Stimulated activated CD4-positive, alpha-beta T cell treated with anti-CD3 and anti-CD28 coated beads, Interleukin-2, amount 100 ng/mL, for 48 hours (primary cell): ENCODE data around the gene AOPEP.
"Not testable (repeated sequence)": the region's sequence is repeated elsewhere in the genome, so short reads cannot be mapped to it uniquely, and the experiment has no call there.

Experiments used
- DNase-seq, 2 donors: peaks; one replicate each; pipeline ENCODE4 v3.0.0-alpha.2; 2020

AOPEP gene

DNA sequence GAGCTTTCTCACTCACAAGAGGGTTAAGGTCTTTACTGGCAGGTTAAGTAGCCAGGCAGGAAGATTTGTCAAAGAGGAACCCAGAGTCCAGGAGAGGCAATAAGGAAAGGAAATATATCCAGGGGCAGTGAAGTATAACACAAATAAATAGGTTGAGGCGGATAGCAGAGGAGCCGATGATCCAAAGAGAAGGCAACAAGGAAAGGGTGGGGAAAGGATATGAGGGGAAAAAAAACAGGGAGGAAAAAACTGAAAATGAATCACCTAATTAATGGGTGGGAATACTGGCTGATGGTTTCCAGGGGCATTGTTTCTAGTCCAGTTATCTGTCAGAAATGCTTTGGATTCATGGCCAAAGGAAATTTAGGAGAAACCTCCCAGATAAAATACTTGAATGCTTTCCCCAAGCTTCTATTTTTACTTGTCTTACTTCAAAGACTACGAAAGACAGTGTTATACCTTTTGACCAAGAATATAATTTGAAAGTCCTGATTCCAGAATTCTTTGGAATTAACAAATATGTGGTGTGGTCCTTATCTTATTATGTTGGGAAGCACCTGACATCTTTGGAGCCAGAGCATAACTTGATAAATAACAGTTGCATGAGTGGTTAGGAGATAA, 146.5 kb downstream of the AOPEP start:
- DNase-seq: no peak

DNA sequence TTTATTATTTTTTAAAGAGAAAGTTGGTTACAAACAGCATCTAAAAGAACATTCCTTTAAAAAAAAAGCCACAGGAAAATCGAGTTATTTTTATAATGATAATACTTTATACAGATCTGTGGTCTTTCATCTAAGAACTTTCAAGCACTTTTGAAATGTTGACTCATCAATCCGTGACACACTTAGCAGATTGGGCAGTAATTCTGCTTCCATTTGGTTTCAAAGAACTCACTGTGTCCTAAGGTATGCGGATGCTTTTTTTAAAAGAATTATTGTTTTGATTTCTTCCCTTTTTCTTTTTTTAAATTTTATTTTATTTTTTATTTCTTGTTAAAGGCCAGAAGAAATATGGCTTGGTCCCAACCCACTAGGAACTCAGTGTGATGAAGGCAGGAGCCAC, 147.8 kb downstream of the AOPEP start:
- DNase-seq: no peak

DNA sequence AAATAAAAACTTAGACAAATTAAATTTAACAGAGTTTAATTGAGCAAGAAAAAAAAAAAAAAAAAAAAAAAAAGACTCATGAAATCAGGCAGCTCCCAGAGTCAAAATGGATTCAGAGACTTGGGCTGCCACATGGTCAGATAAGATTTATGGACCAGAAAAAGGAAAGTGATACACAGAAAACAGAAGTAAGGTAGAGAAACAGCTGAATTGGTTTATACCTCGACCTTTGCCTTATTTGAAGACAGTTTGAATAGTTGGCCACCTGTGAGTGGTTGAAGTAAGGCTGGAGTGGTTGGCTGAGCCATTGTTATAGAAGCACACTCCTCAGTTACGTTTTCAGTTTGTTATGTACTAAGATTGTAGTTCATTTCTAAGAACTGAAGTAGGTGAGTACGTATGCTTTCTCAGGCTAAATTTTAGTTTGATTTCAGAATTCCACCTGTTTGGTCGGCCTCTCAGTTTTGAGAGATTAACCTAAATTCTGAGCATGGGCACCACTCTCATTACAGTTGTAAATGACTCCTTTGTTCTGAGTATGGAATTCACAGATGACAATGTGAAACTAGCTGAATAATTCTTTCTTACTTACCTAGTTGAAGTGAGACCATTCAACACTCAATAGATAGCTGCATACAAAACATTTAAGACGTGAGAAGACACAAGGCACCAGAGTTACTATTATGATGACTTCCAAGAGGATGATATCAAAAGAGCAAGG, 149.0 kb downstream of the AOPEP start:
- DNase-seq: no peak

DNA sequence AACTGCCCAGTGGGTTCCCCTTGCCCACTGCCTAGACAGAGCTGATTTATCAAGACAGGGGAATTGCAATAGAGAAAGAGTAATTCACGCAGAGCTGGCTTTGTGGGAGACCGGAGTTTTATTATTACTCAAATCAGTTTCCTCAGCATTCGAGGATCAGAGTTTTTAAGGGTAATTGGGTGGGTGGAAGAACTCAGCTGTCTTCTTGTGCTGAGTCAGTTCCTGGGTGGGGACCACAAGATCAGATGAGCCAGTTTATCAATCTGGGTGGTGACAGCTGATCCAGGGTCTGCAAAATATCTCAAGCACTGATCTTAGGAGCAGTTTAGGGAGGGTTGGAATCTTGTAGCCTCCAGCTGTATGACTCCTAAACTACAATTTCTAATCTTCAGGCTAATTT, 152.3 kb downstream of the AOPEP start:
- not testable (repeated sequence) for DNase-seq

DNA sequence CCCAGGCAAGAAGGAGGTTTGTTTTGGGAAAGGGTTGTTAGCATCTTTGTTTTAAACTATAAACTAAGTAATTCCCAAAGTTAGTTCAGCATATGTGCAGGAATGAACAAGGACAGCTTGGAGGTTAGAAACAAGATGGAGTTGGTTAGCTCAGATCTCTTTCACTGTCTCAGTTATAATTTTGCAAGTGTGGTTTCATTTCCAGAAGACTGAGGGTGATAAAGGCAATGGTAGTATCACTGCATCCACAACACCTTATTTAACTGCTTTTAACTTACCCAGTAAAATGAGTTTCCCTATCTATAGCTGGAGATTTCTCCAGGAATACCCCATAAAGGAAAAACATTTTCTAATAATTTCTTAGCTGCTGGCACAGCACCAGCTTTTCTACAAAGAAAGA, 152.7 kb downstream of the AOPEP start:
- no peak for DNase-seq

DNA sequence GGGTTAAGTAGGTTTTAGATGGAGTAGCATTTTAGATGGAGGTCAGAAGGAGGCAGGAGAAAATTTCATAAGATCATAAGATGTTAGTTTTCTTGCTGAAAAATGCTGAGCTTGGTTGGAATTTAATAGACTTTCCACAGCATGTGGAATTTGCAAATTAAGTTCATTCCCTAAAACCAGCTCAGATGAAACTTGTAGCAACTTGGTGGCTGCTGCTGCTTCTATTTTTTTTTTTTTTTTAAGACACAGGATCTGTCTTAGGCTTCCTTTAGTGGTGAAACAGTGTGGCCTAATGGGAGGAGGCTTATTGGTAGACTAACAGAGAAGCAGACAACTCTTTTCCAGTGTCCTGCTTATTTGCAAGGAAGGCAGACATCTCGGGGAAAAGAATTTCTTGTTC, 154.5 kb downstream of the AOPEP start:
- no peak for DNase-seq

DNA sequence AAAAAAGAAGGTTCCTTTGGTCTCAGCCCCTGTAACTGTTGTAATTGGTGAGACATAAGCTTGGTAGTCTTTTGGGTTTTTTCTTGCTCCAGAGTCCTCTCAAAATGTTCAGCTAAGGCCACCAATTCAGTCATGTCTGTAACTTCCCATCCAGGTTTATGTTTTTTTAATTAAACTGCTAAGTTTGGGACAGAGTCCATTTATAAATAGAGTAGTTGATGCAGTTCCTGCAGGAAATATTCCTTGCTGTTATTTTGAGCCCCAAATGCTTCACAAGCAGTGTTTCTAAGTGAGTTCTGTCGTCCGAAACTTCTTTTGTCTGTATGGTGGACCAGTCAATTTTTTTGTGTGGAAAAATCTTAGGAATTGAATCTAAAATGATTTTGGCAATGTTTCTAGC, 155.0 kb downstream of the AOPEP start:
- DNase-seq: no peak

DNA sequence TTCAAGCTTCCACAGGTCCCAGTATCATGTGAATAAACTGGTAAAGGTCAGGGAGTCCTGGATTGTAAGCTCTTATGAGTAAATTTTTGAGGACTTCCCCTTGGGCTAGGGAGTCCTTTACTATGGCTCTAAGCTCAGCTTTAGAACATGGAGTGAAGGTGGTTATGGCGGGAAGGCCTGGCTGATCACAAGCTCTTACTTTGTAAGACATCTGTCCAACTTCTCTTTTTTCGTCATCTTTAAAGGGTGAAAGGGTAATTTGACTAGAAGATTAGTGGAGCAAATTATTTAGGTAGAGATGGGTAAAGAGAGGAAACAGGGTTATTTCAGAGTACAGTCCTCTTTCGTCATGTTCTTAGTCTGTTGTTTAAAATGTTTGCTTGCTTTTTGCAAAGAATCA, 155.4 kb downstream of the AOPEP start:
- DNase-seq: no peak

DNA sequence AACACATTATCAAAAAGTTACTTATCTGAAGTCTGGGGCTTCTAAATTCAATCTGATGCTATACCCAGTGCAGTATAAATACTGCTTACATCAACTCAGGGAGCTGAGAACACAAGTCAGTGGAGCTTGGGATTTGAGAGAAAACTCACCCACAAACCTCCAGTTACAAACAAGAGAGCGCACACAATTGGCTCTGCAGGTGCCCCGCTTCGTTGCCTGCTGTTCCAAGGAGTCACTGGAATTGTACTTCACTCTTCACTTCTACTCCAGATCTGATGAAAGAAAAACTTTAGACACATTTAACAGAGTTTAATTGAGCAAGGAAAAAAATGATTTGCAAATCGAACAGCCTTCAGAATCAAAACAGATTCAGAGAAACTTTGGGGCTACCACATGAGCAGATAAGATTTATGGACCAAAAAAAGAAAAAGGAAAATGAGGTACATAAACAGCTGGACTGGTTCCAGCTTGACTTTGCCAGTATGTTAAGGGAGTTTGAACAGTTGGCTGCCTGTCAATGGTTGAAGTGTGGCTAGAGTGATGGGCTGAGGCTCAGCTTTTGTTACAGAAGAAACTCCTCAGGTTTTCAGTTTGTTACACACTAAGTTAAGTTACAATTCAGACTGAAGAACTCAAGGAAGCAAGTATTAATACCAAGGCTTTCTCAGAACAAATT, 156.6 kb downstream of the AOPEP start:
- DNase-seq: no peak

DNA sequence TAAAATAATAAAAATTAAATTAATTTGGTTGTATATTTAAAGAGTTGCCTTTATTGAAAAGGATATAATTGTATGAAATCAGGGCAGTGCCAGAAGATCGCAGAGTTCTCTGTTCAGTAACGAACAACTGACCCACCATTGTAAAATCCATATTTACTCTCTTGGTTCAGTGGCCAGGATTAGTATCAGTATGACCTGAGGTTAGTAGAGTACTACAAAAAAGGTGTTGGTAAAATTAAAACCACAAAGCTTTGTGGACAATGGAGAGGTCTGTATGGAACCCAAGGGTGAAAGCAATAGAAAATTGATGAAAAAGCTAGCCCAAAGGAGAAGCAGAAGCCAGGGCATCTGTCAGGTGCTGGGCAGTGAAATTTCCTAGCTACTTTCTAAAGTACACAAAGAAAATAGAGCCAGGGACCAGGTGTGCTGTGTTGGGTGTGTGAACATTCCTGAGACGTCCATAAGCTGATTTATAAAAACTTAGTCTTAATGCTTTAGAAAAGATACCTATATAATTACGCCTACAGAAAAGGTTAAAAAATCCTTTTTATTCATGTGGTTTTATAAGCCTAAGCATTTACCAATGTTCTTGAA, 159.5 kb downstream of the AOPEP start:
- no peak for DNase-seq

DNA sequence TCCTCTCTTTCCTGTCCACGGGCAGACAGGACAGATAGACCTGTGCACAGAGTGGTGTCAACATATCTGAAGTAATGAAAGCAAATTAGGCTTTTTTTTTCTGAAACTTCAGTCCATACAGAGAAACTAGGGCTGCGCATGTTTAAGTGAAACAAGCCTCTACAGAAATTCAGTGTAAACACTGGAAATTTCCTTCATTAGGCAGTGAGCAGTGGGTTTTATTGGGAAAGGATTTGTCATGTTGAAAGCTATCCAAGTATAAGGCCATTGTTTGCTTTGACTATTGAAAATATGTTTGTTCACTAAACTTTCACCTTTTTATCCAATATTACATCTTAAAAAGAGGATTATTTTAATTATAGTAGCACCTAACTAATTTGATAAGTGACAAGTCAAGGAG, 161.2 kb downstream of the AOPEP start:
- DNase-seq: no peak

DNA sequence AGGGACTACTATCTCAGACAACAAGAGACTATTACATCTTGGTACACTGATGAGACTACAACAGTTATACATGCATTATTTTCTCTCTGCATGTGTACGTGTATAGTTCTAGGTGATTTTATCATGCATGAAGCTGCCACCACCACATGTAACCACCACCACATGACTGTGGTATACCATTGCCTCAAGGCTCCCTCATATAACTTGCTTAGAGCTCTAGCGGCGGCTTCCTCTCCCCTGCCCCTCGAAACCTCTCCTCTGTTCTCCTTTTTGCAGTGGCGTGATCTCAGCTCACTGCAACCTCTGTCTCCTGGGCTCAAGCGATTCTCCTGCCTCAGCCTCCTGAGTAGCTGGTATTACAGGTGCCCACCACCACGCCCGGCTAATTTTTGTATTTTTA, 162.3 kb downstream of the AOPEP start:
- DNase-seq: no peak

DNA sequence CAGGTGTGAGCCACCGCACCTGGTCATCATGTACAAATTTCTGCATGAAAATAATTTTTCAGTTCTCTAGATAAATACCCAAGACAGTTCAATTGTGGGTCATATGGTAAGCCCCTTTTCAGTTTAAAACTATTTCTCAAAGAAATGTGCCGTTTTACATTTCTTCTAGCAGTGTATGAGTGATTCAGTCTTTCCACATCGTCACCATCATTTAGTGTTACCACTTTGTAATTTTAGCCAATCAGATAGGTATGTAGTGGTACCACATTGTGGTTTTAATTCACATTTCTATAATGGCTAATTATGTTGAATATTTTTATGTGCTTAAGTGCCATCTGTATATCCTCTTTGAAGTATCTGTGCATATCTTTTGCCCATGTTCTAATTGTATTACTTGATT, 163.1 kb downstream of the AOPEP start:
- DNase-seq: no peak

DNA sequence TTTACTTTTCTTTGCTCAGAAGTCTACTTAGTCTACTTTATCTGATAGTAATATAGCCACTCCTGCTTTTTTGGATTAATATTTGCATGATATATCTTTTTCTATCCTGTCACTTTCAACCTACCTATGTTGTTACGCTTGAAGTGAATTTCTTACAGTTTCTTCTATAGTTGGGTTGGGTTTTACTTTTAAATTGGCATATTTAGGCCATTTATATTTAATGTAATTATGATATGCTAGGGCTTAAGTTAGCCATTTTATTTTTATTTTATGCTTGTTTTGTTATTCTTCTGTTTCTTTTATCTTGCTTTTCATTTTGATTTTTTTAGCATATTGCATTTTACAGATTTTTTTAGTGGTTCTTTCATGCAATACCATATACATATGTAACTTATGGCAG, 164.7 kb downstream of the AOPEP start:
- DNase-seq: no peak

DNA sequence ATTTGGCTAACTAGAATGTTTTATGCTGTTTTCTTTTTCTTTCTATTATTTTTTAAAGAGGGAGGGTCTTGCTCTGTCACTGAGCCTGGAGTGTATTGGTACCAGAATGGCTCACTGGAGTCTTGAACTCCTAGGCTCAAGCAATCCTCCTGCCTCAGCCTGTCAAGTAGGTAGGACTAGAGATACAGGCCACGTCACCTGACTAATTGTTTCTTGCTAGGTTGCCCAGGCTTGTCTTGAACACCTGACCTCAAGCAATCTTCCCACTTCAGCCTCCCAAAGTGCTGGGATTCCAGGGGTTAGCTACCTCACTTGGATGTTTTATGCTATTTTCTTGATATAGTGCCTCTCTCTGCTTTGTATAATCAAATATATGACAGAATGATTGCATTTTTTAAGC, 166.2 kb downstream of the AOPEP start:
- no peak for DNase-seq

DNA sequence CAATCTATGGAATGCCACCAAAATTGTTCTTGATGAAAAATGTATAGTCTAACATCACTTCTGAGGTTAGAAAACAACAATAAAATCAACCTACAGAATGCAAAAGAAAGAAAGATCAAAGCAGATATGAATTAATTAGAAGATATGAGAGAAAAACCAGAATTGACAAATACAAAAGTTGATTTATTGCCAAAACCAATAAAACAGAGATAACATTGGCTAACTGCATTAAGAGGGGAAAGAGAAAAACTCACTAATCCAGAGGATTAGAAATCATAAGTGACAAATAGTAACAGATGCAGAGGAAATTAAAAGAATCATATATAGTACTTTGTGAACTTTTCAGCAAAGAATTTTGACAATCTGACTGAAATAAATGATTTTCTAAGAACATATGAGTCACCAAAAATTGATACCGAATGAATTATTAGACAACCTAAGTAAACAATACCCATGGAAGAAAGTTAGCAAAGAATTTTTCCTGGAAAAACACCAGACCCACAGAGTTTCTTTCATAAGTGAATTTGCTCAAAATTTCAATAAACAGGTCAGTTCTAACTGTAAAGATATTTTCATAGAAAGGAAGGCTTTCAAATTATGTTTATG, 167.7 kb downstream of the AOPEP start:
- no peak for DNase-seq

DNA sequence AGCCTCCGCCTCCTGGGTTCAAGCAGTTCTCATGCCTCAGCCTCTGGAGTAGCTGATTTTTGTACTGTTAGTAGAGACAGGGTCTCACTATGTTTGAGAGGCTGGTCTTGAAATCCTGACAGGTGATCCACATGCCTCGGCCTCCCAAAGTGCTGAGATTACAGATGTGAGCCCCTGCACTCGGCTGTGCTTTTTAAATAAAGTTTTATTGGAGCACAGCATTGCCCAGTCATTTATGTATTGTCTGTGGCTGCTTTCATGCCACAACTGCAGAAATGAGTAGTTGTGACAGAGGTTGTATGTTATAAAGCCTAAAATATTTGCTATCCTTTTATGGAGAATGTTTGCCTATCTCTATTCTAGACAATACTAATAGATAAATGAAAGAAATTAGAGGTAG, 169.2 kb downstream of the AOPEP start:
- no peak for DNase-seq

DNA sequence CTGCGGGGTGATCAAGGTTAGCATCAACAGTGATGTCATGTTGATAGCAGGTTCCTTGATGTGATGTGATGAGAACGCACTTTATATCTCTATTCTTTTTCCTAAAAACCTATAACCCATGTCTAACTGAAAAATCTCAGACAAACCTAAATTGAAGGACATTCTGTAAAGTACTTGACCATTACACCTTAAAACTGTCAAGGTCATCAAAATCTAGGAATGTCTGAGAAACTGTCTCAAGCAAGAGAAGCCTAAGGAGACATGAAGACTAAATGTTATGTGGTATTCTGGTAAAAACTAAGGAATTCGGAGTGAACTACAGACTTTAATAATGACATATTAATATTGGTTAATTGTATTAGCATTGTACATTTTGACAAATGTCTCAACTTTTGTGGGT, 170.0 kb downstream of the AOPEP start:
- DNase-seq: no peak

DNA sequence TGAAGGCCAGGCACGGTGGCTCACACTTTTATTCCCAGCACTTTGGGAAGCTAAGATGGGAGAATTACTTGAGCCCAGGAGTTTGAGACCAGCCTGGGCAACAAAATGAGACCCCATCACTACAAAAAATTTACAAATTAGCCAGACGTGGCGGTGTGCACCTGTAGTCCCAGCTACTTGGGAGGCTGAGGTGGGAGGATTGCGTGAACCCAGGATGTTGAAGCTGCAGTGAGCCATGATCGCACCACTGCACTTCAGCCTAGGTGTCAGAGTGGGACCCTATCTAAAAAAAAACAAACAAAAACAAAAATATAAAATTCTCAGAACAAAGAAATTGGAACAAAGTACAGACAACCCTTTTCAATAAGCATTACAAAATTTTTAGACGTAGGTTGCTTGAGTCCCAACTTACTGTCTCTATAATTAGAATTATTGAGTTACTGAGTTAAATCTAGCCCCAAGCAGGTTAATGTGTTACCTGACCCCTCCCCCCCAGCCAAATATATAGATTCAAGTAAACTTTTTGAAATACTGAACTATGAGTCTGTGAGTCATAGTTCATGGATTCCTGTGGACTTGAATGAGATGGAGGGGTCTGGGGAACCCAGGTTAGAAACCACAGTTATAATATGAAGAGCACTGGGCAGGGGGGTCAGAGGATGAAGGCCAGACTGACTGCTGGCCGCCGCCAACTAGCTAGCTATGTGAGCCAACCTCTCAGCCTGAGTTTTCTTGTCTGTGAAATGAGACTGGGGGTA, 173.1 kb downstream of the AOPEP start:
- no peak for DNase-seq

DNA sequence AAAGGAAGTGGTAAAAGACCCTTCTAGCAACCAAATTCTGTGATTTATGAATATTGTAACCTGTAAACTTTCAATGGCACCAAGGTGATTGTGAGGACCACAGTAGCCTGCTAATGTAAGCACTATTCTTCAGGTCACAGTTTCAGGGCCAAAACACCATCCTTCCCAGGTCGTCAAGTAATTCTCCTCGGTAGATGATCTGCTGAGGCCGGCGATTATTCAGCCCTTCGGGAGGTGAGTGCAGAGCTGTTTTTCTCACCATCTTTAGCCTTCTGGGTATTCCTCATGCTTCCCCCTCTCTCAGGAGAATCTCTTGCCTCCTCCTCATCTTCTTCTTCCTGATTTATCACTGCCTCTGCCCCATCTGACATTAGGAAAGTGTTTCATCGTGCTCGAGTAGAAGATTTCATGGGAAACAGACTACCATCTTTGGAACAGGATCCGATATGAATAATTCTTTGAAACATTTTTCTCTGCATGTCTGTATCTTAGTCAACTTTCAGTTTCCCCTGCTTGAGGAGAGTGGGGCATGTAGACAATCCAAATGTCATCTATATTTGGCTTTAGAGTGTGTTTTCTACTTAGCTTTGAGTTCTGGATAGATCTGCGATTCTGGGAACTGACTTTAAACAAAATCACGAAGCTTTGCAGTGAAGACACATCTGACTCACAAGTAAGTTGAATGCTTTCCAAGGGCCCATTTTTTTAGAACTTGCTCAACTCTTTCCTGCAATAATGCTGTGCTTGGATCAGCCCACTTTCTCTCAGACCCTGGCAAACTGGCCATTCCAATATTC, 173.9 kb downstream of the AOPEP start:
- no peak for DNase-seq

DNA sequence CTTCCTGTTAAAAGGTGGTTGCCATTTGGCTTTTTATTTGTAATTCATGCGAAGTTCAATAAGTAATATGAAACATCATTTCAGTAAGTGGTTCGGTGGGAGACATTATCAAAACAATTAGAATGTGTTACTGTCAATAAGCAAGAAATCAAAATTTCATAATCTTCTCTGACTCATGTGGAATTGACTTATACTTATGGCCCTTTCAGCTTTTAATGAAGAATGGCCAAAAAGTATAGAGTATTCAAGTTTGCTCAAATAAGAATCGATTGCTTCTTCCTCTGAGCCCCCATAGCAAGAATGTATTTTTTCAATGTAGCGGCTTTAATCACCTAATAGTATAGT, 174.5 kb downstream of the AOPEP start:
- DNase-seq: no peak

DNA sequence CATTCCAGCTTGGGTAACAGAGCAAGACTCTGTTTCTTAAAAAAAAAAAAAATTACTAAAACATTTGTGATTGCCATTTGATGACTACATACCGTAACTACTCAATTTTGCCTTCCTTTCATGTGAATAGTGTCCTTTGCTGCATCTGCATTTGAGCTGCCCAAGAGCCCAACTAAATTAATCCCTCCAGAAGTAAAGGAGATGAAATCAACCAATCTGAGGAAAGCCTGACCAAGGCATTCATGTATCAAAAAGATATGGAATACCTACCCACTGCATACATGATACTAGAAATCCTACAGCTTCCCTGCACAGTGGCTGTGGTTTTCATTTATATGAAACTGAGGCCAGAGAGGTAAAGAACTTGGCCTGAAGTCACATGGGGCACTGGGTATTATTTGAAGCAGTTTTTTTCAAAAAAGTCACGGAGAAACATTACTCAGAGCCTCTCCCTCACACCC, 177.5 kb downstream of the AOPEP start:
- DNase-seq: no peak
